Stimulated activated CD8-positive, alpha-beta memory T cell treated with anti-CD3 and anti-CD28 coated beads, Interleukin-4, amount 100 ng/mL, for 1 hour (primary cell): ENCODE results near the gene MYO3B.
"Not testable (repeated sequence)": the region's sequence is repeated elsewhere in the genome, so short reads cannot be mapped to it uniquely, and the experiment has no call there.

Source experiments
- DNase-seq, 2 donors: peaks; one replicate each; pipeline ENCODE4 v3.0.0-alpha.2; 2020; ENCODE audit warnings: low read depth in 2 of 2, low spot score in 1 of 2

Gene MYO3B

DNA sequence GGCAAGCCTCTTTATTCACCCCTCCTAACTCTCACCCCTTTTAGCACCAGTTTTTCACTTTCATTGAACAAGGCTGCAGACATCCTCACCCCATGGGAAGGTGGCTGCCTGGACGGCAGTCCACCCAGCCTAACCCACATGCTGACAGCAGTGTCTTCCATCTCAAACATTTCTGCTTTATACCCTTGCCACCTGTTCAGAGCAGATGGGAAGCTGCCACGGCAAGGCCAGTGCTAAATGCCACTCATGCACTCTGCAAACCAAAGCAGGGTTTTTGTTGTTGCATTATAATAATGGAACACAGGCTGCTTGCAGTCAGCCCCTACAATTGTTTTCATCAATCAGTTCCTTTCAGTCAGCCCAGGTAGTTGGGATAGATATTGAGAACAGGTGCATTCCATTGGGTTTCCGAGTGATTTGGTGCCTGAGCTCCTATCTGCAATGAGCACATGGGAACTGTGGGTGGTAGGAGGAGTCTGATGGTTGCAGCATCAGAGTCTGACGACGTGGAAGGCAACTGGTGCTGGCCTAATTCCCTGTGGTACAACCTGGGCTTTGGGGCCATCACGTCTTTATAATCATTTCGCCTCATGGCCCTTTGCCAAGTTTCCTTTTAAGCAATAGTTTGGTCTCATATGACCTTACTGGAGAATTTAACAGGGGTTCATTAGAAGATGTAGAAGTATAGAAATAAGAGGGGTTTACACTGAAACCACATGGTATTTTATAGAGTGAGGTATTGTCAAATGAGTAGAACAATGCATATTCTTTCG is 284.7 kb downstream of the MYO3B start:
- no peak for DNase-seq

DNA sequence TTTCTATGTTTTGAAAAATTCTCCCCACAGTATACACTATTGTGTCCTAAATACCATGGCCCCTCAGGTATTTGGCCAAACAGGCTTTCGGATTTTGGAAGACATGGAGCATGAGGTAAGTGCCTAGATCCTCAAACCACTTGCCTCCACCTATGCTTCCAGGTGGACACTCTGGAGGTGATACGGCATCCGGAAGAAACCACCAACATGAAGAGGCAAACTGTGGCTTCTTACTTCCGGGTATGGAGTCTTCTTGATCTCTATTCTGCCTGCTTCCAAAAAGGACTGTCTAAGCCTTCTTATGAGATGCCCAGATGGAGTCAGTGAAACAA is 285.2 kb downstream of the MYO3B start:
- DNase-seq = no peak

DNA sequence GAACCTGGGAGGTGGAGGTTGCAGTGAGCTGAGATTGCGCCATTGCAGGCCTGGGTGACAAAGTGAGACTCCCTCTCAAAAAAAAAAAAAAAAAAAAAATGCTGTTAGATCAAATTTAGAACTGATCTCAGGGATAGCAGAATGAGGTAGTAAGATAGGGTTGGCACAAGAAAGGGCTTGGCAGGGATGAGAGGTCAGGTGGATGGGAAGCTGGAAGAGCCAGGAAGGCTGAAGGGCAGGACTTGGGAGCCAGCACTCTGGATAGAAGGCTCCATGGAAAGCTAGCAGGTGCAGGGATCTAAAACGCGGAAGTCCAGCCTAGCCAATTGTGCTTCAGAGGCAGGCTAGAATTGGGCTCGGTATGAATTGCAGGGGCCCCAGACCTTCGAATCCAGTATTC is 286.3 kb downstream of the MYO3B start:
- DNase-seq = no peak

DNA sequence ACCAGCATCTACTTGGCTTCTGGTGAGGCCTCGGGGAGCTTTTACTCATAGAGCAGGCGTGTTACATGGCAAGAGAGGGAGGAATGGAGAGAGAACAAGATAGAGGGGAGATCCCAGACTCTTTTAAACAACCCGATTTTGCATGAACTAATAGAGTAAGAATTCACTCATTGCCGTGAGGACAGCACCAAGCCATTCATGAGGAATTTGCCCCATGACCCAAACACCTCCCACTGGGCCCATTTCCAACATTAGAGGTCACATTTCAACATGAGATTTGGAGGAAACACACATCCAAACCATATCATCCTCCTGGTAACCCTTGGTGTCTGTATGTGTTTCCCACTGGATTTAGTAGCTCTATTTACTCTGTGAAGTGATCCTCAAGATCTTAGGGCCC is 287.3 kb downstream of the MYO3B start:
- no peak for DNase-seq

DNA sequence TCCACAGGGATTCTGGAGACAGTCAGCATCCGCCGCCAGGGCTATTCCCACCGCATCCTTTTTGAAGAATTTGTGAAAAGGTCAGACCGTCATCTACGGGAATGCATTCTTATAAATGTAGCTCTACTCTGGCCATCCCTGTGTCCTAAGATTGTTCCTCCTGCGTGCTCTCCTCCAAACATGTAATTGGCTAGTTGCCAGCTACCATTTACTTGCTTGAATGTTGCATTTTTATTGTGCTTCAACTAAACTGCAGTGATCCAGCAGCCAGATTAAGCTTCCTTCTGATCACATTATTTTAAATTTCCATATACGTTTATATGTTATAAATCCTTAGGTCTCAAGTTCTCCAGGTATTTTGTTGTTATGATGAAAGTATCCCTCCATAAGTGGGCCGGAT is 288.7 kb downstream of the MYO3B start:
- no peak for DNase-seq

DNA sequence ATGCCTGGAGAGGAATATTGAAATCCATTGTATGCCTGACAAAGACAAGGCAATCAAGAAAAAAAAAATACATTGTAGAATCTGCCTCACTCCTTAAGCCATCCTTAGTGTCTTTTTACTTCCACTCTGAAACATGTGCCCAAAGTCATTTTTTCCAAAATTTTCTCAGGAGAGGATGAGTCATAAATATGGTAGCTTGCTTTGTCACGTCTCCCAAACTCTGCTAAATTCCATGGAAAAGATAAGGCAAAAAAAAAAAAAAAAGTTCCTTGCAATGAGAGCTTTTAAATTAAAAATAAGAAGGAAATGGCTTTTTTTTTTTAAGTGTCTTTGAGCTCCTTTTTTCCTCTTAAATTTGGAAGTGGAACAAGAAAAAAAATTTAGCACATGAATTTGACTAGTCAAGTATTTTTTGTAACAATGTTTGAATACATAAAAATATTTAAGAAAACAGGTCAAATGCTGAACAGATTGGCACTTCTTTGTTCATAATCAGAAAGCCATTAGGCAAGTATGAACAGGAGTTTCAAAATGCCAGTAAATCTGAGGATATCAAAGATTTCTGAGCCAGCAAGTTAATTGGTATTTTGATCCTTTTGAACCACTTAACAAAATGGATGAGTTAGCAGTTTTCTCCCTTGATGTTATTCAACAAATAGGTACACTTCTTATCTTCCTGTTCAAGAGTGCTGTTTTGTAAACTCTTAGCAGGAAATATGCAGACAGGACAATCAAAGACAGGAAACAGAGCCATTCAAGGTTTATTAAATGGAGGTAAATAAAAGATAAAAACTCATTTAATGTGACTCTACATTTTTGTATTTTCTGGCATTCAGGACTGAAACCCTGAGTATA is 289.8 kb downstream of the MYO3B start:
- no peak for DNase-seq

DNA sequence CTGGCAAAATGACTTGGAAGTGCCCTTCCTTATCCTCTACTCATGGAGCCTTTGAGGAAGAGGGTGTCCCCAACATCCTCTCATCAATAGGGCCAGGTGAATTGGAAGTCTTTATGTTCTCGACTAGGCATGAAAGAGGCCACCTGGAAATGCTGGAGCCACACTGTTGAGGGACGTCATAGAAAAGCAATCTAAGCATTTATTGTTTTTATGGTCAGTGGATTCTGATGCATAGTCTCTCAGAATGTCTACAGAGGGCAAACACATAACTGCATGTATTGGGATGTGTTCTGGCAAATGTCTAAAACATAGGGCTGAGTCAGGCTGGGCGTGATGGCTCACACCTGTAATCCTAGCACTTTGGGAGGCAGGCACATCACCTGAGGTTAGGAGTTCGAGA is 290.6 kb downstream of the MYO3B start:
- no peak for DNase-seq

DNA sequence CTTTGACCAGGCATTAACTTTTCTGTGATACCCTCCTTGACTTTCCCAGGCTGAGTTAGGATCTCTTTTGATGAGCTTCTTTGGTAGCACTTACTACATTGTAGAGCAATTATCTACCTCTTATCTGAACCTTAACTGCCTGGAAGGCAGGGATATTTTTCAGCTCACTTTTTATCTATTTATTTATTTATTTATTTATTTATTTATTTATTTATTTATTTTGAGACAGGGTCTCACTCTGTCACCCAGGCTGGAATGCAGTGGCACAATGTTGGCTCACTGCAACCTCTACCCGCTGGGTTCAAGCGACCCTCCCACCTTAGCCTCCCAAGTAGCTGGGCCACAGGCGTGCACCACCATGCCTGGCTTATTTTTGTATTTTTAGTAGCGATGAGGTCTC is 294.6 kb downstream of the MYO3B start:
- DNase-seq = not testable (repeated sequence)

DNA sequence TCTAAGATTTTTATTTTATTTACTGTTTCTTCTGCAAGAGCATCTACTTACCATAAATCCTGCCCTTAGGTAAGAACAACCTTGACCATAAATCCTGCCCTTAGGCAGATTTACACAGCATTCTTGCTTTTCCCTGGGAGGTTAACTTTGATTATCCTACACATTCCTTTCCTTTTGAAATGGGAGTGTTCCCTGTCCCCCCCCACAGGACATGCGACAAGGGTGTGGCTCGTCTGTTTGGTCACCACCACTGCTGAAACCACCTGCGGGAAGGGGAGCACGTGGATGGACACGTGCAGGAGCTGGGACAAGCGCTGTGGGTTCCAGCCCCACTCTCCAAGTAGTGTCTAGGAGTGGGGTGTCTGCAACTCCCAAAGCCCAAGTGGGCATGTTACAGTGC is 297.9 kb downstream of the MYO3B start:
- no peak for DNase-seq

DNA sequence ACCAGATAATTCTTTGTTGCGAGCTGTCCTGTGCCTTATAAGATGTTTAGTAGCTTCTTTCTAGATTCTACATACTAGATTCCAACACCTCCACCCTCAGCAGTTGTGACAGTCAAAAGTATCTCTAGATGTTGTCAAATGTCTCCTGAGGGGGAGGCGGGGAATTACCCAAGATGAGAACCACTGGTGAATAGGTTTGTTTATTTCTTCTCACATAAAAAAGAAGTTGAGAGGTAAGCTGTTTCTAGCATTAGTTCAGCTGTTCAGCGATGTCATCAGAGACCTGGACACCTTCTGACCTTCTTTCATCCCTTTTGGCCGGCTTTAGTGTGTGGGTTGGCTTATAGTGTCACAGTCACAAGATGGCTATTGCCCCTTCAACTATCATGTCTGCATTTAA is 299.7 kb downstream of the MYO3B start:
- DNase-seq = no peak

DNA sequence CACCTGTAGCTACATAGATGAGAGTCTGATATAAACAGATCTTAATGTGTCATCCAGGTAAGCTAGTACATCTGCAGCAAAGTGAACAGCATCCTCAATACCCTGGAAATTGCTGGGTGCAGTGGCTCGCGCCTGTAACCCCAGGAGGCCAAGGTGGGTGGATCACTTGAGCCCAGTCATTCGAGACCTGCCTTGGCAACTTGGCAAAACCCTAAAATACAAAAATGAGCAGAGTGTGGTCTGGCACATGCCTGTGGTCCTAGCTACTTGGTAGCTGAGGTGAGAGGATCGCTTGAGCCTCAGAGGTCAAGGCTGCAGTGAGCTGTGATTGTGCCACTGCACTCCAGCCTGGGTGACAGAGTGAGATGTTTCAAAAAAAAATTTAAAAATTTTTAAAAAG is 303.3 kb downstream of the MYO3B start:
- no peak for DNase-seq

DNA sequence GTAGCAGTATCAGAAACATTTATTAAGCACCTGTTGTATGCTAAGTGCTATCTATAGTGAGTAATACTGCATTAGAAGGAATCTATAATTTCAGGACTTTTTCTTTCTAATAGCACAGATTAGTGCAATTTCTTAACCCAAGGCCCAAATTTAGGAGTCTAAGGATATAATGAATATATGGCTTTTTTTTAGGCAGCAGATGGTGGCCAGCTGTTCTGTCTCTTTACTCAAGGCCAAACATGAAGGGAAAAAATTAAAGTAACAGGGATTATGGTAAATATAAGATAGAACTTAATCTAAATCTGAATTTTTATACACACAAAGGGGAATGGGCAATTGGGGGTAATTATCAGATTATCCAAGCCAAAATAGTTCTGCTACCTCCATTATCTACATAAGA is 306.6 kb downstream of the MYO3B start:
- DNase-seq = no peak

DNA sequence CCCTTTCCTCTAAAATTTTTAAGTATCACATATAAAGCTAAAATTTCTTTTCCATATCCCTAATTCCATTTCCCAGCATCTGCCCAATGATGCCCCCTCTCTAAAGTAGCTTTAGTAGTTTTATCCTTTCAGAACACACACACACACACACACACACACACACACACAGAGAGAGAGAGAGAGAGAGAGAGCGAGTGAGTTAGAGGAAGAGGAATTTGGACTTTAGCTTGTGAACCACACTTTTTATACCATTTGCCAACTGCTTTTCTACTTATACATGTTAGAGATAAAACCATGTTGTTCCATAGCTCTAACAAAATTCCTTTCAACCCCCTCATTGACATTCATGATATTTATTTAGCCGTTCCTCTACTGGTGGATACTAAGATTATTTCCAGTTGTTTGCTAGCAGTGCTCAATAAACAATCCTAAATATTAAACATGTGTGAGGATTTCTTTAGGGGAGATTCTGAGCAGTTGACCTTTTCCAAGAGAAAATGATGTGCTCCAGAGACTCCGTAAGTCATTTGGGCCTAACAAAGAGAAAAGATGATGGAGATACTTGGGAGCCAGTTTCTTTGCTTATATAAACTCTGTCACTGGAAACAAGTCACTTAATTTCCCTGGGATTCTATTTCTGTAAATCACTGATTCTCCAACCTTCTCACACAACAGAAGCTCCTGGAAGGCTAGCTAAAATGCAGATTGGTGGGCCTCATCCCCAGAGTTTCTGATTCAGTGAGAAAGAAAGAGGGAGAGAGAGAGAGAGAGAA is 307.5 kb downstream of the MYO3B start:
- no peak for DNase-seq

DNA sequence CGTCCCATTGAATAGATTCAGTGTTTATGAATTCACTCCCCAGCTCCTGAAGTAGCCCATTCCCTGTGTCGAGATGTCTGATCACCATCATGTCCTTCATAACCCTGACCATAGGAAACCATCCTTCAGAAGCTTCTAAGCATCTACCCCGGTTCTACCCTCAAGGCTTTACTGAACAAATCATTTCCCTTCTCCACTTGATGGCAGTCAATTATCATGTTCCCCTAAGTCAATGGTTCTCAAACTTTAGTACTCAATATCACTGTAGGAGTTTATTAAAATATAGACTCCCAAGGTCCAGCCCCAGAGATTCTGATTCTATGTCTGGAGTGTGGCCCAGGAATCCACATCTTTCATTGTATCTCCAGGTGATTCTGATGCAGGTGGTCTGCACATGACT is 308.8 kb downstream of the MYO3B start:
- DNase-seq = no peak

DNA sequence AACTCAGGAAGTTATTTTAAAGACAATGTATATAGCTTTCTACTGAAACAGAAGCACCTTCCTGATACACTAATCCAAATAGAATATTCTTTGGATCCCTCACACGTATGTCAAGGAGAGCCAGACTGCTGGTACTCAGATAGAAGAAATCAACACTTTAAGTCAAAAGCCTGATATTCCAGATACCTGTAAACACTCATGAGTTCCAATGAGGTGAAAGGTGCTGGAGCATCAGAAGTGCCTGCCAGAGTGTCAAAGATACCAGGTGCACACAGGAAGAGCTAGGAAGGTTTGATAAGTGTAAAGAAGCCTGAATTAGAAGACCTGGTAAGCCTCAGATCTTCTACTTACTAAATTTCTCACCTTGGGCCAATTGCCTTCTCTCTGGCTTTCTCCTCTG is 310.9 kb downstream of the MYO3B start:
- DNase-seq = no peak

DNA sequence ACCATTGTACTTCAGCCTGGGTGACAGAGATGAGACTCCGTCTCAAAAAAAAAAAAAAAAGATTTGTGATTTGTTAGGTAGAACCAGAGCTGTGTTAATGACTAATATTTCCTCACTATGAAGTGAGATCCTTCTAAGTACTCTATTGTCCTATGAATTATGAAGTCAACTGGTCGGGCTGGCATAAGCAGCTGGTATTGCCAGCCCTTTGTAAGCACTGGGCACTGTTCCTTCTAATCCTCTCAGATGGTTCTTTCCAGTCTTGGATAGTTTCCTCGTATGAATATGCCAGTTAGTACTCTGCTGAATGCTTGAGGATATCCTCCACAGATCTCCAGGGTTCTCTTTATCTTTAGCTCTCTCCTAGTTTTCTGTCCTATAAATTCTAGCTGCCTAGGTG is 314.1 kb downstream of the MYO3B start:
- no peak for DNase-seq

DNA sequence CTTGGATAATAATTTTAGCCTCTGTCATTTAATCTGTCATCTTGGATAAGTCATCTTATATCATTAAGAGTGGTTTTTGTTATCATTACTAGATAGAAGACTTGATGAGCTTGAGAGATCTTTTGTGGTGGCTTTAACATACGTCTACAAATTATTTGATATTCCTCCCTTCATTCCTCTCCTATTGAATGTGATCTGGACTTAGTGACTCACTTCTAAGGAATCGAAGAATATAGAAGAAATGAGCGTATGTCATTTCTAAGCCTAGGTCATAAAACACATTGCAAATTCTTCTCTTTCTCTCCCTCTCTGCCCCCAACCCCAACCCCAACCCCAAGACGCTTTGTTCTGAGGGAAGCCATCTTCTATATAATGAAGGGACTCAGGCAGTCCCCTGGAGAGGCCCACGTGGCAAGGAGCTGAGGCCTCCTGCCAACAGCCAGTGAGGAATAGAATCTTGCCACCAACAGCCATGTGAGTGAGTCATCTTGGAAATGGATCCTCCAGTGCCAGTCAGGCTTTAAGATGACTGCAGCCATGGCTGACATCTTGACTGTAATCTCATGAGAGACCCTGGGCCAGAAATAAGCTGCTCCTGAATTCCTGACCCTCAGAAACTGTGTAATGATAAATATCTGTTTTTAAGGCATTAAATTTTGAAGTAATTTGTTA is 315.6 kb downstream of the MYO3B start:
- DNase-seq = no peak

DNA sequence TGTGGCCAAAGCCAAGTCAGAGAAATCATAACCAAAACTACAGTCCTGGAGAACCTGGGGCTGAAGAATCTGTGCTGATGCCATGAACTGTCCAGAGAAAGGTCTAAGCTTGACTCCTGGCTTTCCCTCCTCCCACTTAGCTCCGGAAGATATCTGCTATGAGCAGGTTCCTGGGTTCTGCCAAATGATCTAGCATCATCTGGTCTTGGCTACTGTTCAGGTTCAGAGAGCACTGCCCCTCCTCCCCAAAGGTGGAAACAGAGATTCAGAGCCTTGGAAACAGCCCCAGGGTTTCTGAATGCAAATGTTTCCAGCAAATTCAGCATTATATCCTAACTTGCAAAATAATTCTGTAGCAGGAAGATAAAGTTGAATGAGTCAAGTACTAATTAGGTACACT is 317.9 kb downstream of the MYO3B start:
- no peak for DNase-seq

DNA sequence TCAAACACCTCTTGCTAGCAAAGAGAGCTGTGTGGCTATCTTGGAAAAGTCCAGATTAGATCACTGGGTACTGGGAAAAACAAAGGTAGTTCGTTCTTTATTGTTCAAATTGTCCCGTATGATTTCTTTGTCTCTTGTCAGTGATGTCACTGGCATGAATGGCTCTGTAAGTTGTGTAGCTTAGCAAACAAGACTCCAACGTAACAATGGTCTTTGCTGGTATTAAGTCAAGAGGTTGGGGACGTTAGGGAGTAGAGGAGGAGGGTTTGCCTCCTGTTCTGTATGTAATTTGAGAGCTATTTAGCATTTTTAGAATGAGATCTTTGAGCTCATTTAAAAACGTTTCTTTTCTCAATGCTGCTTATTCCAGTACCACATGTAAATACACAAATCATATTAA is 320.7 kb downstream of the MYO3B start:
- no peak for DNase-seq

DNA sequence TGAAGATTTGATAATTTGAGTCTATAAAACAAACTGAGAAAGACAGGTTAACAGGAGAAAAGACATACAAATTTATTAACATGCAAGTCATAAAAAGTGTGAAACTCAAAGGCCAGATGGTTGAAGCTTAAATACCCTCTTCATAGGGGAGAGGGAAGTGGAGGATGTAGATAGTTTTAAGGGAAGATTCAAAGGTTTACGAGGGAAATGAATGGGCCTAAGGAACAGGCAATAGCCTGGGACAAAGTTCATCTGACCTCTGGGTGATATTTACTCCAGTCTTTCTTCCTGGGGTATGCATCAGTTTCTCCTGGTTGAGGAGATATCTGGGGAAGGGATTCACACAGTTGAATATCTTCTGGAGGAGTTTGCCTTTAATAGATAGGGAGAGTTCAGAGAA is 322.2 kb downstream of the MYO3B start:
- DNase-seq = no peak

DNA sequence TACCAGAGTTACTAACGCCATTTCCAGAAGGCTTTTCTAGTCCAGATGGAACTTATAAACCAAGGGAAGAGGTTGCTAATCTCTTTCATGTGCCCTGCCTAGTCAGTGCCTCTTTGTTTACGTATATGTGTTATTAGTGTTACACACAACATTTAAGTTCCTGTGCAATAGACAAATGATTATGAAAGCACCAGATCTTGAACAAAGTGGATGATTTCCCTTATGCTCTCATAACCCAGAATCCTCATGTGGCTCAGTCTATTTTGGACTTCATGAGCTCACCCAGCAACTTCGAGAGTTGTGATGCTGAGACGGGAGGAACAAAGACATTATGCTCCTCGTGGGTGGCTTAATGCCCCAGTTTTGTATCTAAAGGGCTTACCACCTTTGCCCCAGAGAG is 322.8 kb downstream of the MYO3B start:
- no peak for DNase-seq
